Spleen (tissue), 7 donors: ENCODE data around the gene HIVEP1.

Experiments used
- POLR2AphosphoS5 ChIP-seq, 3 donors: sonication (generic); formaldehyde crosslinking; IDR thresholded peaks; one replicate each; pipeline ENCODE4 v1.5.1; 2017; ENCODE audit warnings: antibody characterized with exemption in 3 of 3
- TF ChIP-seq, protein P1 (sequence below), 11 experiments: fragments of 200-600 bp in 7 of 11; fragments of 450-650 bp in 4 of 11; sonication (generic) in 4 of 11; IDR thresholded peaks in 8 of 11; conservative IDR thresholded peaks in 3 of 11; 1 replicate in 7 of 11; 2 replicates in 4 of 11; pipeline versions ENCODE4 v1.4.0 to v1.8.0; 2016 to 2021; ENCODE audit warnings: antibody characterized with exemption in 11 of 11, inconsistent platforms in 4 of 11, mild to moderate bottlenecking in 1 of 11
- donor health status: DM: no; HTN: no; CAD: no; lungs with moderate emphysema.
- donor health status: DM: no; HTN: no; CAD: no.
- donor health status: DM: no; HTN: no; CAD: no.

DNA sequence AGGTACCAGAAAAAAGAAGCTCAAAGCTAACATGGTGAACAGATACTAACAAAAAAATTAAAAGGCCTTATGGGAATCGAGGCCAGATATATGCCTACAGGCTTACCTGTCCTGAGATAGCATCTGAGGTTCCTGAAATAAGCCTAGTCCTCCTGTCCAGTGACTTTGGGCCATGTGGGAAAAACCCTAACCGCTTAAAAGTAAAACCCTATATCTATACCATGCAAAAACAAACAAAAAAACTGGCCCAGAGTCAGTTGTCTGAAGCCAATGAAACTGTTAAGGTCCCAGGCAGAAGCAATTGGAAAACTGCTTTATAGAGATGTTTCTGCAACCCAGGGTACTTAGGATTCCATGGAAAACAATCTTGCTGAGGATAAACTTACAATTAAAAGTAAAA lies 122.9 kb downstream of the HIVEP1 start:
- TF ChIP-seq, protein P1, sequence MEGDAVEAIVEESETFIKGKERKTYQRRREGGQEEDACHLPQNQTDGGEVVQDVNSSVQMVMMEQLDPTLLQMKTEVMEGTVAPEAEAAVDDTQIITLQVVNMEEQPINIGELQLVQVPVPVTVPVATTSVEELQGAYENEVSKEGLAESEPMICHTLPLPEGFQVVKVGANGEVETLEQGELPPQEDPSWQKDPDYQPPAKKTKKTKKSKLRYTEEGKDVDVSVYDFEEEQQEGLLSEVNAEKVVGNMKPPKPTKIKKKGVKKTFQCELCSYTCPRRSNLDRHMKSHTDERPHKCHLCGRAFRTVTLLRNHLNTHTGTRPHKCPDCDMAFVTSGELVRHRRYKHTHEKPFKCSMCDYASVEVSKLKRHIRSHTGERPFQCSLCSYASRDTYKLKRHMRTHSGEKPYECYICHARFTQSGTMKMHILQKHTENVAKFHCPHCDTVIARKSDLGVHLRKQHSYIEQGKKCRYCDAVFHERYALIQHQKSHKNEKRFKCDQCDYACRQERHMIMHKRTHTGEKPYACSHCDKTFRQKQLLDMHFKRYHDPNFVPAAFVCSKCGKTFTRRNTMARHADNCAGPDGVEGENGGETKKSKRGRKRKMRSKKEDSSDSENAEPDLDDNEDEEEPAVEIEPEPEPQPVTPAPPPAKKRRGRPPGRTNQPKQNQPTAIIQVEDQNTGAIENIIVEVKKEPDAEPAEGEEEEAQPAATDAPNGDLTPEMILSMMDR (IDR thresholded peaks at IDR 0.05 in 8 of 11, conservative IDR thresholded peaks at IDR 0.05 in 3 of 11), result no peak
- TF ChIP-seq POLR2AphosphoS5 (IDR thresholded peaks at IDR 0.05), result no peak
